Measurements from ENCODE around the gene JAK3. TPM values are rescaled to one million over a fixed set of nuclear protein-coding genes. Genes with fewer than 3 reads are reported as not detected.

The JAK3 gene
- total RNA-seq, 1 experiment from 2014 or later: 2.5 TPM

GRCh38 chr19:17871878-17872250 lies 24.1 kb upstream of the JAK3 start, which contains the start of gene SLC5A5:
TSS of gene SLC5A5 (plus strand) at chr19:17871945. CDS start at chr19:17872320, 375 bp downstream.
- H3K4me3 ChIP-seq (ENCODE audit: insufficient read depth, low read depth, low read length): no peak within 1 kb of the TSS
- no peaks in the 10 kb centered on the region for H3K36me3 ChIP-seq (replicated peaks; ENCODE audit: control insufficient read depth, insufficient read depth, low read length)
- peaks cover 17% of the 10 kb centered on the region; the same call in 1 of the 2 replicates for H3K27me3 ChIP-seq (ENCODE audit: control insufficient read depth, insufficient read depth, low read length)
- peak; percentile 78 for DNase-seq

GRCh38 chr19:17871032-17871877 lies 23.5 kb upstream of the JAK3 start:
- Histone ChIP-seq H3K4me3 (ENCODE audit: insufficient read depth, low read depth, low read length) (no peak overlapping the region), H3K36me3 (replicated peaks; ENCODE audit: control insufficient read depth, insufficient read depth, low read length) (no peaks in the 10 kb centered on the region), H3K27me3 (ENCODE audit: control insufficient read depth, insufficient read depth, low read length) (peaks cover 17% of the 10 kb centered on the region; the same call in 1 of the 2 replicates)
- DNase-seq: peak; percentile 19

GRCh38 chr19:17869114-17869608 lies 21.4 kb upstream of the JAK3 start:
- Histone ChIP-seq H3K36me3 (replicated peaks; ENCODE audit: control insufficient read depth, insufficient read depth, low read length) (peaks cover 2% of the 10 kb centered on the region), H3K27me3 (ENCODE audit: control insufficient read depth, insufficient read depth, low read length) (peaks cover 17% of the 10 kb centered on the region; the same call in 1 of the 2 replicates), H3K4me3 (ENCODE audit: insufficient read depth, low read depth, low read length) (no peak overlapping the region)
- peak; percentile 94 for DNase-seq

- Histone ChIP-seq H3K36me3 (replicated peaks; ENCODE audit: control insufficient read depth, insufficient read depth, low read length) (peaks cover 7% of the 10 kb centered on the region), H3K4me3 (ENCODE audit: insufficient read depth, low read depth, low read length) (no peak overlapping the region), H3K27me3 (ENCODE audit: control insufficient read depth, insufficient read depth, low read length) (peaks cover 15% of the 10 kb centered on the region; the same call in 1 of the 2 replicates)
- DNase-seq: peak; percentile 67
These were observed 20.9 kb upstream of the JAK3 start for GRCh38 chr19:17868669-17869068.

- no peak overlapping the region for H3K4me3 ChIP-seq (ENCODE audit: insufficient read depth, low read depth, low read length)
- H3K36me3 ChIP-seq (replicated peaks; ENCODE audit: control insufficient read depth, insufficient read depth, low read length): peaks cover 20% of the 10 kb centered on the region
- DNase-seq: no peak
- H3K27me3 ChIP-seq (ENCODE audit: control insufficient read depth, insufficient read depth, low read length): peaks cover 10% of the 10 kb centered on the region; the same call in 1 of the 2 replicates
These were observed 19.2 kb upstream of the JAK3 start for GRCh38 chr19:17866964-17867486.

- H3K36me3 ChIP-seq (replicated peaks; ENCODE audit: control insufficient read depth, insufficient read depth, low read length): peaks cover 25% of the 10 kb centered on the region
- DNase-seq: no peak
- no peak overlapping the region for H3K4me3 ChIP-seq (ENCODE audit: insufficient read depth, low read depth, low read length)
- peaks cover 4% of the 10 kb centered on the region; the same call in 1 of the 2 replicates for H3K27me3 ChIP-seq (ENCODE audit: control insufficient read depth, insufficient read depth, low read length)
These were observed 18.7 kb upstream of the JAK3 start for GRCh38 chr19:17866312-17866963.

- Histone ChIP-seq H3K27me3 (ENCODE audit: control insufficient read depth, insufficient read depth, low read length) (peaks cover under 1% of the 10 kb centered on the region; the same call in 1 of the 2 replicates), H3K4me3 (ENCODE audit: insufficient read depth, low read depth, low read length) (no peak overlapping the region), H3K36me3 (replicated peaks; ENCODE audit: control insufficient read depth, insufficient read depth, low read length) (peaks cover 31% of the 10 kb centered on the region)
- DNase-seq: no peak
These were observed 17.9 kb upstream of the JAK3 start for GRCh38 chr19:17865364-17866311.

- H3K36me3 ChIP-seq (replicated peaks; ENCODE audit: control insufficient read depth, insufficient read depth, low read length): peaks cover 32% of the 10 kb centered on the region
- DNase-seq: no peak
- no peaks in the 10 kb centered on the region for H3K27me3 ChIP-seq (ENCODE audit: control insufficient read depth, insufficient read depth, low read length)
- no peak overlapping the region for H3K4me3 ChIP-seq (ENCODE audit: insufficient read depth, low read depth, low read length)
These were observed 15.9 kb upstream of the JAK3 start for GRCh38 chr19:17863520-17864182.

- H3K27me3 ChIP-seq (ENCODE audit: control insufficient read depth, insufficient read depth, low read length): no peaks in the 10 kb centered on the region
- DNase-seq: no peak
- H3K36me3 ChIP-seq (replicated peaks; ENCODE audit: control insufficient read depth, insufficient read depth, low read length): peaks cover 32% of the 10 kb centered on the region
- no peak overlapping the region for H3K4me3 ChIP-seq (ENCODE audit: insufficient read depth, low read depth, low read length)
These were observed 15.1 kb upstream of the JAK3 start for GRCh38 chr19:17862711-17863519.

- Histone ChIP-seq H3K27me3 (ENCODE audit: control insufficient read depth, insufficient read depth, low read length) (no peaks in the 10 kb centered on the region), H3K4me3 (ENCODE audit: insufficient read depth, low read depth, low read length) (no peak overlapping the region), H3K36me3 (replicated peaks; ENCODE audit: control insufficient read depth, insufficient read depth, low read length) (peaks cover 32% of the 10 kb centered on the region)
- no peak for DNase-seq
These were observed 14.0 kb upstream of the JAK3 start for GRCh38 chr19:17861542-17862402.

- Histone ChIP-seq H3K4me3 (ENCODE audit: insufficient read depth, low read depth, low read length) (peak overlapping the region; percentile 98), H3K27me3 (ENCODE audit: control insufficient read depth, insufficient read depth, low read length) (no peaks in the 10 kb centered on the region), H3K36me3 (replicated peaks; ENCODE audit: control insufficient read depth, insufficient read depth, low read length) (peaks cover 32% of the 10 kb centered on the region)
- DNase-seq: no peak
These were observed 13.2 kb upstream of the JAK3 start for GRCh38 chr19:17860993-17861360.

GRCh38 chr19:17860331-17860992 lies 12.7 kb upstream of the JAK3 start:
- peaks cover 32% of the 10 kb centered on the region for H3K36me3 ChIP-seq (replicated peaks; ENCODE audit: control insufficient read depth, insufficient read depth, low read length)
- H3K4me3 ChIP-seq (ENCODE audit: insufficient read depth, low read depth, low read length): peak overlapping the region; percentile 98
- DNase-seq: no peak
- no peaks in the 10 kb centered on the region for H3K27me3 ChIP-seq (ENCODE audit: control insufficient read depth, insufficient read depth, low read length)
